ENCODE data around the gene TJP3.
A peak's percentile ranks its signal among the peaks of the same experiment; 100 is the strongest.

The TJP3 gene

DNA sequence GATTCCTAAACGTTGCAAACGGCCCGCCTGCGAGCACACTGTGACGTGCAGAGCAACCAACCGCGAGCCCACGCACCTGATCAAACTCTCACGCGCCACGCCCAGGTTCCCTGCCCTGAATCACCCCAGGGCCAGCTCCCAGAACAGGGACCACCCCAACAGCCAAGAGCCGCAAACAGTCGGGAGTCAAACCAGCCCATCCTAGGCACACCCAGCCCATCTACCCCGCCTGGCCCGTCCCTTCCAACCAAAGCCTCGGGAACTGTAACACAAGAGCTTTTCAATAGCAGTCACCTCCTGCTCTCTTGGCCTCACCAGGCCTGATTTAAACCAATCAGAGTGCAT is 16.8 kb upstream of the TJP3 start:
- no peak for DNase-seq

DNA sequence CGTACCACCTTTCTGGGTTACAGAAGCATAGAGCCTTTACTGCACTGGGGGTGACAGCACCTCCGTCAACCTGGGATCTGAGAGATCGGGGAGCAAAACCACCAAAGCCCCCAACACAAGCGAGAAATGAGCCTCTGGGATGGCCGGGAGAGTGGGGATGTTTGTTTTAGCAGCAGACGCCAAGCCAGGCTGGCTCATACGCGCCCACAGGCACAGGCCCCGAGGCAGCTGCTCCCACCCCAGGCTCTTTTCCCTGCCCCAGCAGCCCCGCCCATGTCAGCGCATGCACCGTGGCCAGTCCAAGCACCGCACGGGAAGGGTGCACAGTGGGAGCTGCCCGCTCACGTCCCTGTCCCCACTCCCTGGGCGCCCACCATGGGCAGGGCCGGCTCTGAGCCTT is 16.5 kb upstream of the TJP3 start:
- no peak for DNase-seq

DNA sequence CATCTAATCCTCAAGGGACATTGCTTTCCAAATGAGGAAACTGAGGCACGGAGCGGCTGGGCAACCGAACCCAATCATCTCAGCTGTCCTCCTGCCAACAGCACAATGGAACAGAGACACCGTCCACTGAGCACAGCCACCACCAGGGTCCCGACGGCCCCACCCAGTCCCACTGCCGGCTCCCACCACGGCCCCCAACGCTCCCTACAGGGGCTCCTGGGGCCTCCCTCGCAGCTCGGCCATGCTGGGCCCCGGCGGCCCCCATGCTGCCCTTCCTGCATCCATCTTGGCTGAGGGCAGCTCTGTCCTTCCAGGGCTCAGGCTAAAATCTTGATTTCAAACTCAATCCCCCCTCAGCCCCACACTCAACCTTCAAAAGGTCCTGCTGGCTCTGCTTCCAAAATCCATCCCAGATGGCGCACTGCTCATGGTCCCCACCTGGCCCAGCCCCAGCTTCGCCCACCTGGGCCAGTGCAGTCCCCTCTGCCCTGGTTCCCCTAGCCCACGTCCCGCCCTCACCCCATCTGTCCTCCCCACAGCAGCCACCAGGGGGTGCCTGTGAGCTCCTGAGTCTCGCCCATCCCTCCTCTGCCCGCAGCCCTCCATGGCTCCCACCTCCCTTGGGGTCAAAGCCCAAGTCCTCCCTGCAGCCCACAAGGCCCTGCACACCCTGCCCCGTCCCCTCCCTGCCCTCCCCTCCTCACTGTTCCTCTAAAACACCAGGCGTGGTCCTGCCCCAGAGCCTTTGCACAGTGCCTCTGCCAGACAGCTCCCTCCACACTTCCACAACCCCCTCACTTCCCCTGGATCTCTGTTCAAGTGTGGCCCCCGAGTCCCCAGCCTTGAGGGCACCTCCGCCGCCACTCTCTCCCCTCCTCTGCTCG is 15.8 kb upstream of the TJP3 start:
- DNase-seq = no peak

DNA sequence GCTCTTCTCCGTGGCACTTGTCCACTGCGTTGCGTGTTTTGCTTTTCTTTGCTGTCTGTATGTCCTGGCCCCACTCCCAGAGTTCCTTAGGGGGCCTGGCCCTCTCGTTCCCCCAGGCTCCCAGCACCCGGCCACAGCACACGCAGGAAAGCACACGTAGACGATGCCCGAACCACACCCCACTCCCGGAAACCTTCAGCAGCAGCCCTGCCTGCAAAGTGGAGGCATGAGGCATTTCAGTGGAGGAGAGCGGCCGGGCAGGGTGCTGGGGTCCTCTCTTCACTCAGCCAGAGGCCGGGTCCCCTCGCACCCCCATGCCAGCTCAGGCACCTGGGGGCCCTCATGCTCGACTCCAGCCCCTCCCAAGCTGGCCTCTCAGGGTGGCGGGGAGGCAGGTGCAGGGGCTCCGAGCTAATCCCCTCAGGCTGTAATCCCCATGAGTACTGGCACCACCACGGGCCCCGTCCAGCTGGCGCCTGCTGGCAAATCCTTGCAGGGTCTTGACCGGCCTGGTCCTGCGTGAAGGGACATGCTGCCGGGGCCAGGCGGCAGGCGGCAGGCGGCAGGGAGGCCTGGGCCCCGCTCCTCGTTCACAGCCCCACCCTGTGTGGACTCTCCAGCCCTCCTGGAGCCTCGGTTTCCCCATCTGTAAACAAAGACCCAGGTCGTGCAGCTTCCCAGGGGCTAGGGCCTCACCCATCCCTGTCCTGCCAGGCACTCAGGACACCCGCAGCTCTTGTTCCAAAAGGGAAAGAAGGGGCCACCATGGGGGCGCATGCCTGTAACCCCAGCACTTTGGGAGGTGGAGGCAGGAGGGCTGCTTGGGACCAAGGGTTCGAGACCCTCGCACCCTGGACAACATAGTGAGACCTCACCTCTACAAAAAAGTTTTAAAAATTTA is 14.9 kb upstream of the TJP3 start:
- no peak for DNase-seq

DNA sequence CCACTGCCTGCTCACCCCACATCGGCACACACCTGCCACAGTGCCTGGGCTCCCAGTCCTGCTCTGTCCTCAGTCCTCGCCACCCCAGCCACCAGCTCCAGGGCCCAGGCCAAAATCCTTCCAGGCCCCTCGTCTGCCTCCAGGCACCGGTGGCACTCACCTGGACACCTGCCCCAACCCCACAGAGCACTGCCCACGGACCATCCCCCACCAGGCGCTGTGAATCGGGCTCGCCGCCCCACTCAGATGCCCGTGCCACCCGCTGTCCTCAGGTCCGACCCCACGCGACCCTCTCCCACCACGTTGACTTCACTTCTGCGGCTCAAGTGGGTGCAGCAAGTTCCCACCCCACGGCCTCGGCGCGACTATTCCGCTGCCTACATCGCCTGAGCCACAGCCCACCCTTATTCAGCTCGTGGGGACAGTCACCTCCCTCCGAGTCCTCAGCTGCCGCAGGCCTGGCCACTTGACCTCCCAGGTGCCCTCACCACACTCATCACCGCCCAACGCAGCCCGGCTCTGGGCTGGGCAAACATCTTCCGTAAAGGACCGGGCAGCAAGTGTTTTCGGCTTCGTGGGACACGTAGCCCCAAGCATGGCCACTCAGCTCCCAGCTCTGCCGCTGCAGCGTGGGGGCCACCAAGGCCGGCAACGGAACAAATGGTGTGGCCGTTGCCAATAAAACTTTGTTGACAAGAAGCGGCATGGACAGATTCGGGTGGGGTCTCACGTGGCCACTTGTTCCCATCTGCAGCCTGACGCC is 13.6 kb upstream of the TJP3 start:
- no peak for DNase-seq

DNA sequence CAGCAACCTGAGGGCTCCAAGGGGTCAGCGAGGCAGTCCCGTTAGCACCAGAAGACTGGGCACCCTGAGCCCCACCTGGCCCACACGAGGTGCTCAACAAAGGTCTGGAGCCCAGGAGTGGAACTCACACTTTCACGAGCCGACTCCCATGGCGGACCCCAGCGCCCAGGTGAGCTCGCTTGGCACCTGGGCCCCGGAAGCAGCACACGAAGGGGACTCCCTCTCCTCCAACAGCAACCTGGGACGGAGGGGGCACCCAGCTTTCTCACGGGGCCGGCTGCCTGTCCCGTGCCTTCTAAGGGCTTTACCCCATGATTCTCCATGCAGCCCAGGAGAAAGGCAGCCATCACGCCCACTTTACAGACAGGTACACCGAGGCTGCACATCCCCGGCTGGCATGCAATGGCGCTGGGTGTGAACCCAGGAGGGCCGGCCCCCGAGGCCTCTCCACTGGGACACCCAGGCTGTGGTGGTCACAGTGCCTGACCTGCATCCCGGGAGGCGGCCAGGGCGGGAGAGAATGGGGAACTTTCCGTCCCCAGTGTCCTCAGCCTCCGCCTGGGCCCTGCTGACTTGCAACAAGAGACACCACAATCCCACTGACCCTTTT is 13.0 kb upstream of the TJP3 start:
- DNase-seq = no peak

DNA sequence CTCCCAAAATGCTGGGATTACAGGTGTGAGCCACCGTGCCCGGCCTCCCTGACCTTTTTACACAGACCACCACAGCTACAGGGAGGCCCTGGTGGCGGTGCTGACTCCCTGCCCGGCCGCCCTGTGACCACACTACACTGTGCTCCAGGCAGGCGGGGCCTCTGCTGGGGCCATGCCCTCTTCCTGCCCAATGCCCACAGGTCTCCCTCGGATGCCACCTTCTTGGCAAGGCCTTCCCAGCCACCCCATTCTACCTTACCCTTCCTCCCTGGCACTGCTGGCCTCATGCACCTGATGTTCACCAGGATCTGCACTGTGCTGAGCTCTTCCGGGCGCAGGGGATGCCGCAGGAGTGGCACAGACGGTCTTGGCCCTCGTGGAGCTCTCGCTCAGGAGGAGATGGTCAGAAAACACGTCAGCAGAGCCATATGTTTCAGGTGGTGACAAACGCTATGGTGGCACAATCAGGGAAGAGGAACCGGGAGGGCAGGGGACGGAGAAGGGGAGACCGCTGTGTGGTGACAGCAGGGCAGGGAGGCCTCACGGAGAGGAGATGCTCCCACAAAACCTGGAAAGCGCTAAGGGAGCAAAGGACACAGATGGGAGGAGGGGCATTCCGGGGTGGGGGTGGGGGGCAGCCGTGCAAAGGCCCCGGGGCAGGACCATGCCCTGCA is 12.1 kb upstream of the TJP3 start:
- DNase-seq = no peak

DNA sequence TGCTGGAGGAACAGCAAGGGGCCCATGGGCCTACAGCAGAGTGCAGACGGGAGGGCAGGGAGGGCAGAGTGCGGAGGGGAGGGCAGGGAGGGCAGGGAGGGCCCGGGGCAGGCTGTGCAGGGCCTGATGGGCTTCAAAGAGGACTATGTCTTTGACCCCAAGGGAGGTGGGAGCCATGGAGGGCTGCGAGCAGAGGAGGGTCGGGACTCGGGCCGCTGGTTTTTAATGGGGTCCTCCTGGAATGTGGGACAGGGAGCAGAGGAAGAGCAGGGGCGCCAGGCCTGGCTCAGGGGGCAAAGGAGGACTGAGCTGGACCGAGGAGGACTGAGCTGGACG is 11.6 kb upstream of the TJP3 start:
- no peak for DNase-seq

DNA sequence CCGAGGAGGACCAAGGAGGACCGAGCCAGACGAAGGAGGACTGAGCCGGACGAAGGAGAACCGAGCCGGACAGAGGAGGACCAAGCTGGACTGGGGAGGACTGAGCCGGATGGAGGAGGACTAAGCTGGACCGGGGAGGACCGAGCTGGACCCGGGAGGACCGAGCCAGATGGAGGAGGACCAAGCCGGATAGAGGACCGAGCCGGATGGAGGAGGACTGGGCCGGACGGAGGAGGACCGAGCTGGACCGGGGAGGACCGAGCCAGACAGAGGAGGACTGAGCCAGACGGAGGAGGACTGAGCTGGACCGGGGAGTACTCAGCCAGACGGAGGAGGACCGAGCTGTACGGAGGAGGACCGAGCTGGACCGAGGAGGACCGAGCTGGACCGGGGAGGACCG is 11.1 kb upstream of the TJP3 start:
- DNase-seq = no peak

DNA sequence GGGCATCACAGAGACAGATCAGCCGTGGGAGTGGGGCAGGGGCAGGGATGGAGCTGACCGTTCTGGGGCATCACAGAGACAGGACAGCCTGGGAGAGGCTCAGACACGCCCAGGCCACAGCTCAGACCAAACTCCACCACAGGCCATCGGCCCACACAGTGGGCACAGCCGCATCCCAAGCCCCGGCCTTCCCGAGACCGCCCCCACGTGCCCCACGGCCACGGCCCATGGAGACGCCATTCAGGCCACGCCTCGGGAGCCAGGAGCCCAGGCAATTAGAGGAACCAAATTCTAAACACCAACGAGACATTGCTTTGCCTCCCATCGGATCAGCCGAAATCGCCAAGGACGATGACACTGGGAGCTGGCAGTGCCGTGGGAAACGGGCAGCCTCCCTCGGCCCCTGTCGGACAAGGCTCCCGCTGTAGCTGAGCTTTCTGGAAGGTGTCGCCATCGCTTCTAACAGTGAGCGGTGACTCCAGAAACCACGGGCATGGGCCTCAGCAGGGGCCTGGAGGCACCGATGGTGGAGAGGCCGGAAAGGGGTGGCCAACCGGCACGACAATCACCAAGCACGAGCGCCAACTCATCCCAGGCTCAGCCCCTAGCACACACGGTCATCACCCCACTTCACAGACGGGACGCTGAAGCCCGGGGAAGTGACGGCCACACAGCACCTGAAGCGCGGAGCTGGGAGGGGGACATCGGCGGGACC is 10.4 kb upstream of the TJP3 start:
- DNase-seq = no peak

DNA sequence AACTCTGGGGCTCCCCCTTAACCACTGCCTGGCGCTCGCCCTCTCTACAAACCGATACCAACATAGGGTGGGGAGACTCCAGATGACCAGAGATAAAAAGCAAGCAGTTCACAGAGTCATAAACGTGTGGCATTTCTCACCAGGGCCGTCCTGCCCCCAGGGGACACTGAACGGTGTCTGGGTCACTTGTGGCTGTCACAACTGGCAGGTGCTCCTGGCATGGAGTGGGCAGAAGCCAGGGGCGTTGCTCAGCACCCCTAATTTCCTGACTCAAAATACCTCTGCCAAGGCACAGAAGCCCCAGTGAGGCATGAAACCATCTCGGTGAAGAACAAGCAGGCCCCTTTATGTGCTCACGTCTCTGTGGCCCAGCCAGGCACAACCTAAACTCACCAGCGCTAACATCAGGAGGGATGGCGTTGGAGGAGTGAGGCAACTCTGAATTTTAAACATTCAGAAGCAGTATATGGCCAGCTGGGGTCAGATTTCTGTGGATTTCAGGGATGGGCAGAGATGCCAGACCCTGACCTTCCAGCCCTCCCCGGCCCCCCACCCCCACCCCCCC is 9.7 kb upstream of the TJP3 start:
- no peak for DNase-seq

DNA sequence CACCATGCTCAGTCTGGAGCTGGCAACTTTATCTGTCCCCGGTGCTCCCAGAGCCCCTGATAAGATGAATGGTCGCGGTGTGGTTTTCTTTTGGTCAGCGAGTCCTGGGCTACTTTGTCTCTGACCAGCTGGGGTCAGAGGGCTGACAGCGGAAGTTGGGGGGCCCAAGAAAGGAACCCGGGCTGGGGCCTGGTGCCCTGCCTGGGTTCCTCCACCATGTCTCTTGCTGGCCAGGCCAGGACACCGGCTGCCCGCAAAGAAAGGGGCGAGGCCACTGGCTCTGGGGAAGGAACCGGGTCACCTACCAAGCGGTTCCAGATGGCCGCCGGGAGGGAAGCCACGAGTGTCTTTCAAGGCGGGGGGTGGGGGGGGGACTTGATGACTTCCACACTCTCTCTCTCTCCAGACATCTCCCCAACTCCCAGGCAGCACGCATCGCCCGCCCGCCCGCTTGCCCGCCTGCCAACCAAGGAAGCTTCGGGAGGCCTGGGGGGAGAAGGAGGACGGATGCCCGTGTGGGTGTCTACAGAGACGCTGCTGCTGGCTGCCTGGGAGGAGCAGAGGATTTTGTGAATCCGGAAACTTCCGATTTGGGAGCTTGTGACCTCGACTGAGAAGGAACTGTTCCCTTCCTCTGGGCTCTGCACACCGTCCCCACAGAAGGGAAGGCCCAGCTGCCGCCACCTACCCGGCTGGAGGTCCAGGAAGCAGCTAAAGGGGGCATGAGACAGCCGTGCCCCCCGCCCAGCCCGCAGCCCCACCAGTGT is 9.0 kb upstream of the TJP3 start:
- no peak for DNase-seq

DNA sequence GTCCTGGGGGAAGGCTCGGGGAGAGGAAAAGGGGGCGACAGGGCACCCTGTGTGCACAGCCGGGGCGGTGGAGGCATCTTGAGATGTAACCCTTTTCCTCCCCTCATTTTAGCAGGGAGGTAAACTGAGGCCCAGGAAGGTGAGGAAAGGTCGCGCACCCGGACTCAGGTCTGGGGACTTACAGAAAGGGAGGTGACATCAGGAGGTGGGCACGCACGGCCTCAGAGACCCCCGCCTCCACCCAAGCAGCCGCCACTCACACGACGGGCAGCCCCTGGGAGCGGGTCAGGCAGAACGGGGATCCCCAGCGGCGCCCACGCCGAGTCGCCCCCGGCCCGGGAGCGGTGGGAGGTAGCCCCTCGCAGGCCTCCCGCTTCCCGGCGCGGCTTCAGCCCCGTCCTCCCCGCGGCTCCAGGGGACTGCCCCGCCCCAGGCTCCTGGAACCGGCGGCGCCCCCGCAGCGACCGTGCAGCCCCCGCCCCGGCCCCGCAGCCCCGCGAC is 8.4 kb upstream of the TJP3 start:
- DNase-seq = no peak

DNA sequence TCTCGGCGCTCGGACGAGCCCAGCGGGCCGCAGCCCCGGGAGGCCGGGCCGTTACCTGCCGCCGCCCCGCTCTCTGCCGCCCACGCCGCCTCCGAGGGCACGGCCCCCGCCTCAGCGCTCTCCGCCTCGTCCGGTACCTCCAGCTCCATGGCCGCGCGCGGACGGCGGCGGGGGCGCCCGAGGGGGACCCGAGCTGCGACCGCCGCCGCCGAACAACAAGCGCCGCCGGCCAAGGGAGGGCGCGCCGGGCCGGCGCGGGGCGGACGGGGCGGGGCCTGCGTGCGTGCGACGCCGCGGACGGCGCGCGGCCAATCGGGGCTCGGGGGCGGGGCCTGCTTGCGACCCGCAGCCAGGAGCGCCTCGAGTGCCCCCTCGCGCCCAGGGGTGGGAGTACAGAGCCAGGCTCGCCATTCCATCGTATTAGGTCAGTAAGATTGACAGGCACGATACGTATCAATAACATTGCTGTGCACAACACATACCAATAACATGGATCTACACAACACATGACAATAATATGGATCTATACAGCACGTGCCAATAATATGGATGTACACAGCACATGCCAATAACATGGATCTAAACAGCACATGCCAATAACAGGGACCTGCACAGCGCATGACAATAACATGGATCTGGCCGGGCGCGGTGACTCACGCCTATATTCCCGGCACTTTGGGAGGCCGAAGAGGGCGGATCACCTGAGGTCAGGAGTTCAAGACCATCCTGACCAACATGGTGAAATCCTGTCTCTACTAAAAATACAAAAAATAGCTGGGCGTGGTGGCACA is 7.7 kb upstream of the TJP3 start, which contains the start of gene PIP5K1C:
Gene PIP5K1C, minus strand, starts transcription at position 227 of the 791 bp plus-strand sequence. Its CDS starts 78 bp downstream, at position 149.
- DNase-seq = peak; percentile 8

DNA sequence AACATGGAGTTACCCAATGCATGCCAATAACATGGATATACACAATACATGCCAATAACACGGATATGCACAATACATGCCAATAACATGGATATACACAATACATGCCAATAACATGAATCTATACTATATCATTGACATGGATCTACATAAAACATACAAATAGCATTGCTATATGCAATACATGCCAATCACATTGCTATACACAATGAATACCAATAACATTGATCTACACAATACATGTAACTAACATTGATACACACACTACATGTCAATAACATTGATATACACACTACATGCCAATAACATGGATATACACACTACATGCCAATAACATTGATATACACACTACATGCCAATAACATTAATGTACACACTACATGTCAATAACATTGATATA is 7.0 kb upstream of the TJP3 start:
- no peak for DNase-seq

DNA sequence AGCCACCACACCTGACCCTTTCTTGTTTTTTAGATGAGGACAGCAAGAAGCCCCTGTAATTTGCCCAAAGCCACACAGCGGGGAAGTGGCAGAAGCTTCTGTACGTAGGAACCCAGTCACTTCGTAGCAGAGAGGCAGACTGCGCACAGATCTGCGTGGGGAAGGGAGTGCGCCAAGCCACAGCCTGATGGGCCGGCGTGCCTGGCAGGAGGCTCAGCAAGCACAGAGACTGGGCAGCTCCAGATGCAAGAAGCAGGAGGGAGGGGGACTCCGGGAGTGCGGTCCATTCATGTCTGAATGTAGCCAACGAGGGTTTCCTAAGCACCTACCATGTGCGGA is 347 bp upstream of the TJP3 start:
- DNase-seq = no peak

DNA sequence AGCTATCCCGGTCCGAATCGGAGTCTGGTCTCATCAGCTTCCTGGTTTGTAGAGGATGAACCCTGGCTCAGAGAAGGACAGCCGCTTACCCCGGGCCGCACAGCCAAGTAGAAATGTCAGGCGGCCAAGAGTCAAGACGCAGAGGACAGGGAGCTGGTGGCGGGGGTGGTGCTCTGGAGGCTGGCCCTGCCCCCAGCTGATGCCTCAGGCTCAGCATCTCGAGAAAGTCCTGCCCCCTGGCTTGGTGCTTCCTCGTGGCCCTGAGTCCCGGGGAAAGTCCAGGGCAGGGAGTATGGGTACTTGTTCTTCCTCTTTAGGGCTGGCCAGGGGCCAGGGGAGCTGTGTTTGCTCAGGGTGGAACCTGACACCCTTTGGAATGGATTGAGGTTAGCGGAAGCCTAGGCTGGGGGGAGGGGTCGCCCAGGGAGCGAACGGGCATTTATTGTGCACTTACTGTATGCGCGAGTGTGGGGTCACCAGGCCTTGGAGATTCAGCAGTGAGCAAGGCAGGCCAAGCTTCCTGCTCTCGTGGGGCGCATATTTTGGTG is 2.2 kb downstream of the TJP3 start:
- DNase-seq = no peak

DNA sequence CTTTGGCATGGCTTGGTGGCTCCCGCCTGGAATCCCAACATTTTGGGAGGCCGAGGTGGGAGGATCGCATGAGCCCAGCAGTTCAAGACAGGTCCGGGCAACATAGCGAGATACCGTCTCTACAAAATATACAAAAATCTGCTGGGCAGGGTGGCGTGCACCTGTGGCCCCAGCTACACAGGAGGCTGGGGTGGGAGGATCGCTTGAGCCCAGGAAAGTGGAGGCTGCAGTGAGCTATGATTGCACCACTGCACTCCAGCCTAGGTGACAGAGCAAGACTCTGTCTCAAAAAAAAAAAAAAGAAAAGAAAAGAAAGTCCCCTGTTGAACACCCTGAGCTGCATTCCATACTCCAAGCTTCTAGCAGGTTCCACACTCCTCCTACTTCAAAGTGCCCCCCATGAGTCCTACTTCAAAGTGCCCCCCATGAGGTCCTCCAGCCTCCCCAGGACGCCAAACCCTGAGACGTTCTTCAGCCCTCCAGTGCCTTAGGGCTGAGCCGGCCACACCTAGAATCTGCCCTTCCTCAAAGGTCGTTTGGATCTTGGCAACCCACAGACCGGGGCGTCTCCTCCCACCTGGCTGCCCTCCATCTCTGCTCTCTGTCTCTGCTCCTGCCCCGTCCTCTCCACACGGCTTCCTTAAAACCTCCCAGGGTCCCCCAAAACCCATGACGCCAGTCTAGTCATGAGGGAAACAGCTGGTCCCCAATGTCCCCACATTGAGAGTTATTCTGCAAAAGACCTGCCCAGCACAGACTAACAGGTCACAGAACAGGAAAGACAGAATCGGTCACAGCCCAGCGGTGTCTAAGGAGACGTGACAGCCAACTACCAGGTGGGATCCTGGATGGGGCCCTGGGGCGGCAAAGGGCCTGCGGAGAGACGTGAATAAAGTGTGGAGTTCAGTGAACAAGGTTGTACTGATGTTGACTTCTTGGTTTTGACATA is 4.8 kb downstream of the TJP3 start:
- no peak for DNase-seq

Measured in NCI-H2081 treated with DMSO at 0.1 percent for 48 hours (cell line).